Measurements from ENCODE around the gene ANTKMT. TPM values are rescaled to one million over a fixed set of nuclear protein-coding genes. Genes with fewer than 3 reads are reported as not detected.
"Not testable (repeated sequence)": the region's sequence is repeated elsewhere in the genome, so short reads cannot be mapped to it uniquely, and the experiment has no call there.

Gene ANTKMT
- total RNA-seq, 1 experiment from 2014 or later, result 151 TPM

DNA sequence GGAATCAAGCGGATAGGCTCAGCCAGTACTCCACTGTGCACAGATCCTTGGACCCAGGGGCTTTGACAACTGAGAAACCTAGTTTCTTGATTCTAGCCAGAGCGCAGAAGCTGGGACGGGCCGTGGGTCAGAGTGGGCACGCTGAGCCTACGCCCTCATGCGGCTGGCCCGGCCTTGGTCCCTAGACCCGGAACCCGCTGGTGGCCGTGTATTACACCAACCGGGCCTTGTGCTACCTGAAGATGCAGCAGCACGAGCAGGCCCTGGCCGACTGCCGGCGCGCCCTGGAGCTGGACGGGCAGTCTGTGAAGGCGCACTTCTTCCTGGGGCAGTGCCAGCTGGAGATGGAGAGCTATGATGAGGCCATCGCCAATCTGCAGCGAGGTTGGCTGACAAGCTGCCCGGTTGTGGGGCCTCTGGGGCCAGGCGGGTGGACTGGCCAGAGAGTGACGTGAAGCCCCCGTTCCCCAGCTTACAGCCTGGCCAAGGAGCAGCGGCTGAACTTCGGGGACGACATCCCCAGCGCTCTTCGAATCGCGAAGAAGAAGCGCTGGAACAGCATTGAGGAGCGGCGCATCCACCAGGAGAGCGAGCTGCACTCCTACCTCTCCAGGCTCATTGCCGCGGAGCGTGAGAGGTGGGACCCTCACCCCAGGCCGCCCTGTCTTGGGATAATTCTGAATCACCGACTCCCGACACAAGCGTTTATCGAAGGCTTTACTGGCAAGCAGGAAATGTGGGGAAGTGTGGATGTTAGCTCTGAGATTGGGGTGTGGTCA, 39.8 kb upstream of the ANTKMT start:
- peak; percentile 69 for DNase-seq (ENCODE audit: low spot score)

DNA sequence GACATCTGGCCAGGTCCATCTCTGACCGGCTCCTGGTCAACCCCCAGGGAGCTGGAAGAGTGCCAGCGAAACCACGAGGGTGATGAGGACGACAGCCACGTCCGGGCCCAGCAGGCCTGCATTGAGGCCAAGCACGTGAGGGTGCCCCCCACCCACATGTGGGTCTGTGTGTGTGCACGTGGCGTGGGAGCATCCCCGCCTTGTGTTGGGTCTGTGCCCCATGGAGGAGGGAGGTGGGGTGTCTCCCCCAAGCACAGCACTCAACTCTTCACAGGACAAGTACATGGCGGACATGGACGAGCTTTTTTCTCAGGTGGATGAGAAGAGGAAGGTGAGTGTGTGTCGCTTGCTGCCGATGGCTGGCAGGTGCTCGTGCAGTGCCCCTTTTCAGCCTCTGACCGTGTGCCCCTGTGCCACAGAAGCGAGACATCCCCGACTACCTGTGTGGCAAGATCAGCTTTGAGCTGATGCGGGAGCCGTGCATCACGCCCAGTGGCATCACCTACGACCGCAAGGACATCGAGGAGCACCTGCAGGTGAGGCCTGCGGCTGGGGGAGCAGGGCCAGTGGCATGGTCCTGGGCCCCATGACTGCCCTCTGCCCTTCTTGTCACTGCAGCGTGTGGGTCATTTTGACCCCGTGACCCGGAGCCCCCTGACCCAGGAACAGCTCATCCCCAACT, 39.1 kb upstream of the ANTKMT start:
- DNase-seq (ENCODE audit: low spot score), result no peak

DNA sequence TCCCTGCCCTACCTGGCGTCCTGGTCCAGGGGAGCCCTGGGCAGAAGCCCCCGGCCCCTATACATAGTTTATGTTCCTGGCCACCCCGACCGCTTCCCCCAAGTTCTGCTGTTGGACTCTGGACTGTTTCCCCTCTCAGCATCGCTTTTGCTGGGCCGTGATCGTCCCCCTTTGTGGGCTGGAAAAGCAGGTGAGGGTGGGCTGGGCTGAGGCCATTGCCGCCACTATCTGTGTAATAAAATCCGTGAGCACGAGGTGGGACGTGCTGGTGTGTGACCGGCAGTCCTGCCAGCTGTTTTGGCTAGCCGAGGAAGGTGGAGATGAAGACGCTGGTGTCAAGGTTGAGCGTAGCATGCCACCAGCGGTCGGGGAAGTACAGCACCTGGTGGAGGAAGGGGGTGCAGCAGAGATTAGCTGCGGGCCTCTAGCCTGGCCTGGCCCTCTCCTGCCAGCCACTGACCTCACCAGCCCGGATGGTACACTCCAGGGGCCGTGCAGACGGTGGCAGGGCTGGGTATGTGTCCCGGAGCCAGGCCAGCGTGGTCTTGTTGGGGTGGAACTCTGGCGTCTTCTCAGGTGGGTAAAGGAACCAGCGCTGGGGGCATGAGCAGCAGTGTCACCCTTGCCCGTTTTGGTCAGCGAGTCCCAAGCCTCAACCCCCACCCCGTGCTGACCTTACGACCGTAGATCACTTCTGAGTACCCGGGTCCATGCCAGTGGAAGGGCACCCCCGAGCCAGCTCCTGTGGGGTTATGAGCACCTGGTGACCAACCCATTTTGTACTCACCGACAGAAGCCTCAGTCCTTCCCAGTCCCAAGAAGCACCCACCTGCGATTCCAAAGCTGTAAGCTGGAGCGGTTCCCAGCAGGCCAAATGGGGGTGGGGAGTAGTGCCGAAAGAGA, 38.2 kb upstream of the ANTKMT start:
- DNase-seq (ENCODE audit: low spot score), result no peak

DNA sequence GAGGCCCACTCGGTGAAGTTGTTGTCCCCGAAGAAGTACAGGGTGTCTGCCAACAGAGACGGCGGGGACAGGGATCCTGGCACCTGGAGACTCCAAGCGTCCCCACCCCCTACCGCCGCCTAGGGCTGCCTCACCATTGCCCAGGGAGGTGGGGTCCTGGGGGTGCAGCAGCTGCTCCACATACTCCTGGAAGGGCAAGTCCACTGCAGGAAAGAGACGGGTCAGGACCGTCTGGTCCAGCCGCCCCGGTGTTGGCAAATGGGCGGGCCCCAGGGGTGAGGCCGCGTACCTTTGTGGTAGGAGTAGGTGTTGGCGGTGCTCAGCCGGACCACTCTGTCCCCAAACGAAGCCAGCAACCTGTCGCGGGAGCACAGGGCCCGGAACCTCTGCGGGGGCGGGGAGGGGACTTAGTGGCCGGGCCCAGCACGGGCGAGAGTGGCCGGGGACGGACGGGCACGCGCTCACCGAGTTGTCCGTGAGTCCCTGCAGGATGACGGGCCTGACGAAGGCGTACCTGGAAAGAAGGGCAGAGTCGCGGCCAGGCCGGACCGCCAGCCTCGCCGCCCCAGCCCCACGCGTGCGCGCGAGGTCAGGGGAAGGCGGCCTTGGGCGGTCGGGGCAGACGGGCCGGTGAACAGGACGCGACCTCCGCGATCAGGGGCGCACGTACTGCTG, 37.4 kb upstream of the ANTKMT start:
- peak; percentile 60 for DNase-seq (ENCODE audit: low spot score)

DNA sequence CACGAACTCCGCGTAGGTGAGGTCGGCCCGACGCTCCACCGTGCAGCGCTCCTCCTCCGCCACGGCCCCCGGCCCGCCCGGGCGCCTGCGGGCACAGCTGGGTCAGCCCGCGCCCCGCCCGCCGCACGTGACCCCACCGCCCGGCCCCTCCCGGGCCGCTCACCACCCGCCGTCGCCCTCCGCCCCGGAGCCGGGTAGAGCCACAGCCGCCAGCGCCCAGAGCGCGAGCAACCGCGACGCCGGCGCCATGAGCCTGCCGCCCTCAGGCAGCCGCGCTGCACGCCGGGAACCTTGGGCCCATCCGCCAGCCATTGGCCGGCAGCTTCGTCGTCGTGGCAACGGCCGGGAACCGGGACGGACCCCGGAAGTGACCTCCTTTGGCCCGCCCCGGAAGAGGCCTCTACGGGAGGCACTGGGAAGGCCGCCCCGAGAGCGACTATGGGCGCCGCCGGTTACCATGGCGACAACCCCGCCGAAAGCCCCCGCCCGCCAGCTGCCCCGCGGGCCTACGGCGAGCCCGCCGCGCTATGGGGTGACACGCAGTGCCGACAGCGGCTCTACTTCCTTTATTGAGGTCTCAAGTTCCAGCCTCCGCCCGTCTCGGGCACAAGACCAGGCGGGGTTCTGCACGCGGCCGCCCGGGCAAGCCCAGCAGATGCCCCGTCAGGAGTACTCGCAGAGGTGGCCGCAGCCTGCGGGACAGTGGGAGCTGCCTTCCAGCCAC, 36.7 kb upstream of the ANTKMT start, which contains the start of gene JMJD8:
TSS of gene JMJD8 (minus strand) at position 264 of the 724 bp plus-strand sequence. CDS start at position 249, 15 bp downstream.
- peak; percentile 94 for DNase-seq (ENCODE audit: low spot score)

DNA sequence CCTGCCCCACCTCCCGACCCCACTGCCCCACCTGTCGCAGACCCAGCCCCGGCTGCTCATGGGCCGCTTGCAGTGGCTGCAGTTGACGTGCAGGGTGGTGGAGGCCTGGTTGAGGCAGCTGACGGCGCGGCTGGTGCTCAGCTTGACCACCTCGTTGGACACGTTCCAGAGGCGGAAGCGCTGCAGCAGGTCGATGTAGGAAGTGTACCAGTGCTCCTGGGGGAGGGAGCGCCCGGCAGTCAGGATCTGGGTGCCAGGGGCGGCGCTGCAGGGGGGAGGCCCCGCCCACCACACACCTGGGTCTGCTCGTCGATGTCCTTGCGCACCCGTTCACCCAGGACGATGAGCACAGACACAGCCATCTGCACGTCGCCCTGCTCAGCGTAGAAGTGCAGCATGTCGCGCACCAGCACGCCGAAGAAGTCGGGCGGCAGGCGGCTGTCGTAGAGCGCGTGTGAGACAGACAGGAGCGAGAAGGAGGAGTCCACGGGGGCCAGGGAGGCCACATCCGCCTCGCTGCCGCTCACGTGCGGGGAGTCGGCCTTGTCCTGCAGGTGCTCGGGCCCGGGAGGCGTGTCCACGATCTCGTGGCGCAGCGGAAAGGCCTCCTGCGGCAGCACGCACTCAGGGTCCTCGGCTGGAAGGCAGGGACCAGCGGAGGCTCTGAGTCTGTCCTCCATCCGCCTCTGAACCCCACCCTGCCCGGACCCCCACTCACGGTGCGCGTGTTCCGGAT, 35.8 kb upstream of the ANTKMT start:
- DNase-seq (ENCODE audit: low spot score), result no peak

DNA sequence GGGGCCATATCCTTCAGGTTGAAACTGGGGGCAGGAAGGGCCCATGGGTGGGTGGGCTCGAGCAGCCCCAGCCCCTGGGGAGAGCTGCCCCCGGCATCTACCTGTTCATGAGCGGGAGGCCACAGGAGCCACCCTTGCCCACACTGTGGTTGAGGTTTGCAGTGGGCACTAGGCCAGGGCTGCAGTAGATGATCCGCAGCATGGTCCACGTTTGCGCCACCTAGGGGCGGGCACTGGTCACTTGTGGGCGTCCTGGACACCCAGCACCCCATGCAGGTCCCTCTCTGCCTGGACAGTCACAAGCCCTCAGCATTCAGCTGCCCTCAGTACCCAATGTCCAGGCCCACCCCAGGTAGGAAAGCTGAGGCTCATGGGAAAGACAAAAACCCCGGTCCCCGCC, 35.0 kb upstream of the ANTKMT start:
- peak; percentile 76 for DNase-seq (ENCODE audit: low spot score)

DNA sequence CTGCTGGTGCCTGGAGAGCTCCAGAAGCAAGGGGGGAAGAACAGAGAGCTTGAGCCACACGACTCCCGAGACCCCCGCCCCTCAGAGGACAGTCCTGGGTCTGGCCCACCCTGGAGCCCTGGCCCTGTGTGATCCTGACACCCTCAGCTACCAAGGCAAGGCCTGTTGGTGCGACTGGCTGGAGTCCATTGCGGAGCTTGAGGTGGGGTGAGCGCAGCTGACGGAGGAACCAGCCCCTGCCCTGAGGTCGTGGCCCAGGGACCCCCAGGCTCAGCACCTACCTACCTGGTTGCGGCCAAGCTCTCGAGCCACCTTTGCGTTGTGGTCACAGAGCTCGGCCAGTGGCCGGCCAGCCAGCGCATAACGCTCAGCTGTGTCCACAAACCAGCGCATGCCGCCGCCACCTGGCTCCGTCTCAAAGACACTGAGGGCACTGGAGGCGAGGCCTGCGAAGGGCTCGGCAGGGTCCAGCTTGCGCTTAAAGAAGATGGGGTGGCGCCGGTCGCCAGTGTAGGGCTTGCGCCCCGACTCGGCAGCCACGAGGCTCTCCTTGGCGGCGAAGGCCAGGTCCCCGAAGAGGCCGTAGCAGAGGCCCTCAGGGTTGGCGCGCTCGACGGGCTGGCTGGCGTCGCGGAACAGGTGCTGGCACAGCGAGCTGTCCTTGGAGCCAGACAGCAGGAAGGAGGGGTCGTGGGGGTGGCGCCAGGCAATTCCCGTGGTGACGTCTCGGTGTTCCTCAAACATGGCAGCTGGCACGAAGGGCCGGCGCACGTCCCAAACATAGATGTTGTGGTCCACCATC, 34.3 kb upstream of the ANTKMT start:
- no peak for DNase-seq (ENCODE audit: low spot score)

DNA sequence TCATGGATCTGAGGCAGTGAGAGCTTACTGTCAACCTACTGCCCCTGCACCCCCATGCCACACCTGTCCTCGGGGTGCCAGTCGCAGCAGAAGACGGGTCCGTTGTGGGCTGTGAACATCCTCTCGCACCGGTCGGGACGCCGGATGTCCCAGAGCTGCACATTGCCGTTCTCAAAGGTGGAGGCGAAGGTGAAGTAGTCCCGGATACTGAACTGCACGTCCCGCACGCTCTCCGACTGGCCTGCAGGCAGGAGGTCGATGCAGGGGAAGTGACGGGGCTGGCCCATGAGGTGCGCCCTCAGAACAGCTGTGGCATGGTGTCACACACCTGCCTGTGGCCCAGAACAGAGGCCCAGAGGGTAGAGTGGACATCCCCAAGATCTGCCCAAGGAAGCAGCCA, 33.4 kb upstream of the ANTKMT start:
- DNase-seq (ENCODE audit: low spot score), result no peak

DNA sequence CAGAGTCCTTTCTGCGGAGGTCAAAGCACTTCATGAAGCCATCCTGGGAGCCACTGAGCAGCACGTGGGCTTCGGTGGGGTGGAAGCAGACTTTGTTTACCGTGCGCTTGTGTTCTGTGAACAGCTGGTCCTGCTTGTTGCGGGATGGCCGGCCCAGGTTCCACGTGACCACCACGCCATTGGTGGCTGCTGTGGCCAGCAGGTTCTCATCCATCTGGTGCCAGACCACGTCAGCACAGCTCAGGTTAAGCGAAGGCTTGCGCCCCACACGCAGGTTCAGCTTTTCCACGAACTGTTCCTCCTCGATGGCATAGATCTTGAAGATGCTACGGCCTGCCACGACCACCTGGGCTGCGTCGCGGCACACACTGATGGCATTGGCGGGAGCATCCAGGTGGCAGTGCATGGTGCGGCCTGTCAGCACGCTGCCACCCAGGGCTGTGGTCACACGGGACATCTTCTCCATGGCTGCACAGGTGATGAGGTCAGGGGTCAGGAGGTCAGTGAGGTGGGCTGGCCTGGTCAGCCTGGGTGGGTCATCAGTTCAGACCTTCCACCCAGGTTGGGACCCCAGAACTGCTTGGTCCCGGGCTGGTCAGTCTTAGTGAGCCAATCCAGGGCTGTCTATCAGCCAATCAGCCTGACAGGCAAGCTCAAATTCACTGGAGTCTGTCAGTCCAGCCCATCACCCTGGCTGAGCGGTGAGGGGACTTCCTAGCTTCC, 31.6 kb upstream of the ANTKMT start:
- no peak for DNase-seq (ENCODE audit: low spot score)

DNA sequence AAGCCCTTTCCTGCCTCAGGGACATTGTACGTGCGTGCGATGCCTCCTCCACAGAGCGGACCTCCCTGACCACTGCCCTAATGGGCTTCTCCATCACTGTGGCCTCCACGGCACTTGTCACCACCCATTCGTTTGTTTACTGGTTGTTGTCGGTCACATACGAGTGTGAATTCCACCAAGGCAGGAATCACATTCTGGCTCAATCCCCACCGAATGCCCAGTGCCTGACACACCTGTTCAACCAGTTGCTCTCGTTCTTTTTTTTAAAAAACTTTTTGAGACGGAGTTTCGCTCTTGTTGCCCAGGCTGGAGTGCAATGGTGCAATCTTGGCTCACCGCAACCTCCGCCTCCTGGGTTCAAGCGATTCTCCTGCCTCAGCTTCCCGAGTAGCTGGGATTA, 29.7 kb upstream of the ANTKMT start:
- DNase-seq (ENCODE audit: low spot score), result not testable (repeated sequence)

DNA sequence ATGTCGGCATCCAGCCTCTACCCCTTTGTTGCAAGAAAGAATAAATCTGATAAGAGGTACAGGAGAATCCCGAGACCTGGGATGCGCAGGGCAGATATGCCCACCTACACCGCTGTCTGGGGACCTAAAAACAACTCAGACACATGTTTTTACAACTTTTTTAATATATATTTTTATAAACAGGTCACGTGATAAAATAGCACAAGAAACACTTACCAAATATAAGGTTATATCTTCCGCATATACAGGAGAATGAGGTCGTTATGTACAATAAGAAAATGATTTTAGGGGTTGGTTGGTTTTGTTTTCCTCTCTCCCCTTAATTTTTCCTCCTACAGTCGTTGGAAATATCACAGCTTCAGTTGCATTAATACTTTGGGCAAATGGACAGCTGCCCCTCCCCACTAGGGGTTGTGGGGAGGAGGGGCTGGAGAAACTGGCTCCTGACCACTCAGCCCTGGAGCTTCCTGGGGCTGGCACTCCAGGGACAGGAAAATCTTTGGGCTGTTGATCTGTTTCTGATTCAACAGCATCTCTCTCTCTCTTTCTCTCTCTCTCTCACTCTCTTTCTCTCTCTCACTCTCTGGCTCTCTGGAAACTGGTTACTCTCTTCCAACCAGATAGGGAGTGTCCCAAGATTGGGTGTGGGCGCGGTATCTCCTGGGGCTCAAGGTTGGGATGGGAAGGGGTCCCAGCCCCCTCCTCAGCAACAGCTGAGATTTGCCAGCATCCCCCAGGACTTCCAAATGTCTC, 28.4 kb upstream of the ANTKMT start:
- no peak for DNase-seq (ENCODE audit: low spot score)

DNA sequence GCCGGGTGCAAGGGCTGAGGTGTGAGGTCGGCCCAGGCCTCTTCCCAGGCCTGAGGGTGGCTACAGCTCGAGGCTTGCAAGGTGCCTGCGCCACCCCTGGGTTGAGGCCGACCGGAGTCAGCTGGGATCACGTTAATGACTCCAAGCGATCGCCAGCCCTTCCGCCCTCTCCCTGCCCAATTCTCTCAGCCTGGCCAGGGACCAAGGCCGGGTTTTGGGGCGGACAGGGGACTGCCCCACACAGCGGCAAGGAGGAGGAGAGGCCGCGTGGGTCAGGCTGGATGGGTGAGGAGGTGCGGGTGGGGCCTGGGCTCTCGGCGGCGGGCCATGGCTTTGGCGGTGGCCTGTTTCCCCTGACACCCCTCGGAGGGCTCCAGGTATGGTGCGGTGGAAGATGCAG, 27.6 kb upstream of the ANTKMT start:
- DNase-seq (ENCODE audit: low spot score), result no peak

DNA sequence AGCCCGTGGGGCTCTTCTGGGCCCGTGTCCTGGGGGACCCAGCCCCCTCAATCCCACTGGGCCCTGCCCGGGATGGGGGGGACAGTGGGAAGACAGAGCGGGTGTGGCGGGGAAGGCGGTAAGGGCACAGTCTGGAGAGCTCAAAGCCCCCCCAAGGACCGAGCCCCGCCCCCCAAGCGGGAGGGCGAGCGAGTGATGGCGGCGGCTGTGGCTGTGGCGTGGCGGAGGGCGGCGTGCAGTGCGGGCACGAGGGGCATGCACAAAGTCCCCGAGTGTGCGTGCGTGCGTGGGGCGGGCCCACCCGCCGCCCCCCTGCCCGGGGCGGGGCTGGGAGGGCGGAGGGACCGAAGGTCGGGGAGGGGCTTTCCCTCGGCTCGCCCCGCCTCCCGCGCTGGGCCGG, 27.2 kb upstream of the ANTKMT start:
- DNase-seq (ENCODE audit: low spot score), result no peak

DNA sequence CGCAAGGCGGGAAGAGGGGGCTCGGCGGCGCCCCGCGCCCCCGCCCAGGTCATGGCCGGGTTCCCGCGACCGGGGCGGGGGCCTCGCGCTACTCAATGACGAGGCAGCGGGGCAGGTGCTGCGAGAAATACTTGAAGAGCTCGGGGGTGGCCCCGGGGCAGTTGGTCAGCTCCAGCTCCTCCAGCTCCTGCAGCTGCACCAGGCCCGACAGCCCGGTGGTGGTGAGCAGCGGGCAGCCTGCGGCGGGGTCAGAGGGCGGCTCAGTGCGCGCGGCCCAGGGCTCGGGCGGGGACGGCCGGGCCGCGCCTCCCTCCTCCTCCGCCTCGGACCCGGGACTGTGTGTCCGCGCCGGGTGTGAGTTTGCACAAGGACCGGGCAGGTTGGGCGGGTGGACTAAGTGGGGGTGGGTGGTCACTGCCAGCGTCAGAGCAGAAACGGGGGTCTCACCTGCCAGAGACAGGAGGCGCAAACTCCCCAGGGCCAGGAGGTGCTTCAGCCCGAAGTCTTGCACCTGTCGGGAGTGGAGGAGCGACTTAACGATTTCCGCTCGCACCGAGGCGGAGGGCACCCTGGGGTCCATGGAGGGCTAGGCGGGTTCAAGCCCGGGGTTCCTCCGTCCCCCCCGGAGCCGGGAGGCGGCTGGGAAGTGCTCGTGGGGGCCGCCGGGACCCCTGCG, 26.6 kb upstream of the ANTKMT start:
- no peak for DNase-seq (ENCODE audit: low spot score)

DNA sequence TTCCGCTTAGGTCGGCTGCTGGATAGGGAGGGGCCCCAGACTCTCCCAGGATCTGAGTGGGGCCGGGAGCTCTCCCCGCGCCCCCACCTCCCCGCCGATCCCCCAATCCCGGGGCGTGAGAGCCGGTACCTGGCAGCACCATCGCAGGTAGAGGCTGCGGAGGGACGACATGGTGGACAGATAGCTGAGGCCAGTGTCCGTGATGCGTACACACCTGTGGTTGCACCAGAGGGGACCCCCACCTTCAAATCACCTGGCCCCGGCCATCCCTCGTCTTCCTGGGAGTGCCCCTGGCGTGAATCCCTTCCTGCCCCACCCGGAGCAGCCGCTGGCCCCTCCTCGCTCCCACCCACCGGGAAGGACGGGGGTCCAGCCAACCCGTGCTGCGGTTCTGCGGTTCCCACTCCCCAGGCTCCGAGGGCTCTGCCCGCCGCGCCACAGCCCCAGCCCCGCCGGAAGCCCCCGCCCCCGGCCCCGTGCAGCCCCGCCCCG, 26.0 kb upstream of the ANTKMT start:
- DNase-seq (ENCODE audit: low spot score), result no peak

Measured in HT-29 (cell line).